Loucy (cell line): ENCODE results near the gene DYNC2H1.

ENCODE experiments used
- EZH2phosphoT487 ChIP-seq: fragments of 200-600 bp; IDR thresholded peaks from 2 replicates; pipeline ENCODE4 v1.6.1; 2018; ENCODE audit warnings: antibody characterized with exemption, mild to moderate bottlenecking, moderate library complexity, borderline replicate concordance
- TF ChIP-seq, protein P1 (sequence below): fragments of 200-600 bp; sonication (generic); conservative IDR thresholded peaks from 2 replicates; pipeline ENCODE4 v1.5.1; 2014; ENCODE audit warnings: mild to moderate bottlenecking, antibody characterized with exemption, low read length

DNA sequence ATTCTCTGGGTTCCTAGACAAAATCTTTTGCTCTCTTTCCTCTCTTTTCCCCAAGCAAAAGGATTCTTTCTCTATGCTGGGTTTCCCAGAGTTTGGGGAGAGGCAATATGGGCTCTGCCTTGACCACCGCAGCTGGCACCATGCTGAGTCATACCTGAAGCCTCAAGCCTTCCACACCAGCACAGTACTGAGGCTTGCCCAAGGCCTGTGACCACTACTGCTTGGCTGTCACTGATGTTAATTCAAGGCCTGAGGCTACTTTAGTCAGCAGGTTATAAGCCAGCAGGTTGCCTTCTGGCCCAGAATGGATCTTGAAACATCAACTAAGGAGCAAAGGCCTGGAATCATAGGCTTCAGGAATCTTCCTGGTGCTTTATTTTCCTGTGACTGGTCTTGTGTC lies 185.3 kb downstream of the DYNC2H1 start:
- TF ChIP-seq, protein P1, sequence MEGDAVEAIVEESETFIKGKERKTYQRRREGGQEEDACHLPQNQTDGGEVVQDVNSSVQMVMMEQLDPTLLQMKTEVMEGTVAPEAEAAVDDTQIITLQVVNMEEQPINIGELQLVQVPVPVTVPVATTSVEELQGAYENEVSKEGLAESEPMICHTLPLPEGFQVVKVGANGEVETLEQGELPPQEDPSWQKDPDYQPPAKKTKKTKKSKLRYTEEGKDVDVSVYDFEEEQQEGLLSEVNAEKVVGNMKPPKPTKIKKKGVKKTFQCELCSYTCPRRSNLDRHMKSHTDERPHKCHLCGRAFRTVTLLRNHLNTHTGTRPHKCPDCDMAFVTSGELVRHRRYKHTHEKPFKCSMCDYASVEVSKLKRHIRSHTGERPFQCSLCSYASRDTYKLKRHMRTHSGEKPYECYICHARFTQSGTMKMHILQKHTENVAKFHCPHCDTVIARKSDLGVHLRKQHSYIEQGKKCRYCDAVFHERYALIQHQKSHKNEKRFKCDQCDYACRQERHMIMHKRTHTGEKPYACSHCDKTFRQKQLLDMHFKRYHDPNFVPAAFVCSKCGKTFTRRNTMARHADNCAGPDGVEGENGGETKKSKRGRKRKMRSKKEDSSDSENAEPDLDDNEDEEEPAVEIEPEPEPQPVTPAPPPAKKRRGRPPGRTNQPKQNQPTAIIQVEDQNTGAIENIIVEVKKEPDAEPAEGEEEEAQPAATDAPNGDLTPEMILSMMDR = no peak
- TF ChIP-seq EZH2phosphoT487 = no peak
